ENCODE data around the gene APOO.

APOO gene

GRCh38 chrX:23857363-23857762 lies 50.4 kb downstream of the APOO start:
- no peak for DNase-seq

- DNase-seq, result no peak
These were observed 52.2 kb downstream of the APOO start for GRCh38 chrX:23855569-23855968.

- DNase-seq, result no peak
These were observed 52.8 kb downstream of the APOO start for GRCh38 chrX:23854945-23855344.

GRCh38 chrX:23854122-23854521 lies 53.6 kb downstream of the APOO start:
- no peak for DNase-seq

- no peak for DNase-seq
These were observed 56.2 kb downstream of the APOO start for GRCh38 chrX:23851544-23851943.

- DNase-seq, result no peak
These were observed 58.5 kb downstream of the APOO start for GRCh38 chrX:23849241-23849640.

- no peak for DNase-seq
These were observed 62.4 kb downstream of the APOO start for GRCh38 chrX:23845351-23845817.

- DNase-seq, result no peak
These were observed 63.1 kb downstream of the APOO start for GRCh38 chrX:23844502-23845138.

GRCh38 chrX:23841847-23842522 lies 65.8 kb downstream of the APOO start:
- no peak for DNase-seq

- DNase-seq, result no peak
These were observed 67.1 kb downstream of the APOO start for GRCh38 chrX:23840674-23841073.

- DNase-seq, result no peak
These were observed 68.8 kb downstream of the APOO start for GRCh38 chrX:23838953-23839352.

- DNase-seq, result no peak
These were observed 75.0 kb downstream of the APOO start for GRCh38 chrX:23832721-23833120.

GRCh38 chrX:23828881-23829280 lies 78.9 kb downstream of the APOO start:
- DNase-seq, result no peak

- DNase-seq, result no peak
These were observed 81.1 kb downstream of the APOO start for GRCh38 chrX:23826653-23827052.

GRCh38 chrX:23826216-23826615 lies 81.5 kb downstream of the APOO start:
- no peak for DNase-seq

GRCh38 chrX:23825675-23826074 lies 82.1 kb downstream of the APOO start:
- no peak for DNase-seq

GRCh38 chrX:23822841-23823240 lies 84.9 kb downstream of the APOO start:
- DNase-seq, result no peak

GRCh38 chrX:23822397-23822796 lies 85.3 kb downstream of the APOO start:
- DNase-seq, result no peak

GRCh38 chrX:23821847-23822246 lies 85.9 kb downstream of the APOO start:
- DNase-seq, result no peak

GRCh38 chrX:23820235-23820782 lies 87.4 kb downstream of the APOO start:
- DNase-seq, result no peak

GRCh38 chrX:23819385-23820234 lies 88.1 kb downstream of the APOO start:
- no peak for DNase-seq

- DNase-seq, result no peak
These were observed 89.8 kb downstream of the APOO start for GRCh38 chrX:23817979-23818336.

GRCh38 chrX:23816179-23816578 lies 91.6 kb downstream of the APOO start:
- no peak for DNase-seq

GRCh38 chrX:23815376-23815775 lies 92.4 kb downstream of the APOO start:
- DNase-seq, result no peak

Measured in NCI-H2171 (cell line).